Muscle layer of duodenum (tissue), 2 donors: ENCODE results near the gene MTA3.

Source experiments
- H3K27ac ChIP-seq: one replicate; pipeline ENCODE4 v1.7.0; 2013; ENCODE audit warnings: mild to moderate bottlenecking, low read length
- H3K27me3 ChIP-seq: one replicate; pipeline ENCODE4 v1.7.0; 2013; ENCODE audit warnings: low read depth, mild to moderate bottlenecking, control low read depth, low read length
- H3K36me3 ChIP-seq, 2 donors: one replicate each; pipeline ENCODE4 v1.7.0; 2013; ENCODE audit warnings: low read length in 2 of 2, control low read depth in 1 of 2, mild to moderate bottlenecking in 1 of 2; ENCODE audit not compliant: insufficient read depth in 2 of 2, control insufficient read depth in 1 of 2
- H3K4me1 ChIP-seq, 2 donors: one replicate each; pipeline ENCODE4 v1.7.0; 2013; ENCODE audit warnings: low read length in 2 of 2, mild to moderate bottlenecking in 2 of 2, control low read depth in 1 of 2, moderate library complexity in 1 of 2; ENCODE audit not compliant: insufficient read depth in 2 of 2, control insufficient read depth in 1 of 2
- H3K4me3 ChIP-seq, 2 donors: one replicate each; pipeline ENCODE4 v1.7.0; 2013; ENCODE audit warnings: low read length in 2 of 2, low read depth in 1 of 2, mild to moderate bottlenecking in 1 of 2
- H3K9me3 ChIP-seq, 2 donors: one replicate each; pipeline ENCODE4 v1.7.0; 2013; ENCODE audit warnings: low read length in 2 of 2, control low read depth in 1 of 2, mild to moderate bottlenecking in 1 of 2; ENCODE audit not compliant: control insufficient read depth in 1 of 2
- donor health status: healthy.

MTA3 gene

GRCh38 chr2:42800981-42801380, 232.5 kb downstream of the MTA3 start:
- Histone ChIP-seq H3K27ac (no peak overlapping the region), H3K27me3 (no peaks in the 10 kb centered on the region), H3K9me3 (no peaks in the 10 kb centered on the region), H3K4me3 (no peak overlapping the region), H3K4me1 (peaks cover 0 to 10% of the 10 kb centered on the region in 2 donors), H3K36me3 (no peaks in the 10 kb centered on the region)

GRCh38 chr2:42801381-42801780, 232.9 kb downstream of the MTA3 start:
- Histone ChIP-seq H3K9me3 (no peaks in the 10 kb centered on the region), H3K36me3 (no peaks in the 10 kb centered on the region), H3K27me3 (no peaks in the 10 kb centered on the region), H3K27ac (no peak overlapping the region), H3K4me3 (no peak overlapping the region), H3K4me1 (peaks cover 0 to 10% of the 10 kb centered on the region in 2 donors)

- H3K36me3 ChIP-seq = no peaks in the 10 kb centered on the region
- H3K27ac ChIP-seq = no peak overlapping the region
- no peaks in the 10 kb centered on the region for H3K27me3 ChIP-seq
- peaks cover 0 to 10% of the 10 kb centered on the region in 2 donors for H3K4me1 ChIP-seq
- H3K4me3 ChIP-seq = no peak overlapping the region
- H3K9me3 ChIP-seq = no peaks in the 10 kb centered on the region
These were observed 233.7 kb downstream of the MTA3 start for GRCh38 chr2:42802150-42802549.

GRCh38 chr2:42804338-42804737, 235.9 kb downstream of the MTA3 start:
- Histone ChIP-seq H3K27ac (no peak overlapping the region), H3K9me3 (no peaks in the 10 kb centered on the region), H3K4me3 (no peak overlapping the region), H3K27me3 (no peaks in the 10 kb centered on the region), H3K4me1 (peaks cover 2 to 15% of the 10 kb centered on the region in 2 donors), H3K36me3 (no peaks in the 10 kb centered on the region)

GRCh38 chr2:42804891-42805290, 236.5 kb downstream of the MTA3 start:
- H3K36me3 ChIP-seq = no peaks in the 10 kb centered on the region
- H3K27ac ChIP-seq = no peak overlapping the region
- no peaks in the 10 kb centered on the region for H3K27me3 ChIP-seq
- H3K9me3 ChIP-seq = no peaks in the 10 kb centered on the region
- peaks cover 2 to 15% of the 10 kb centered on the region in 2 donors for H3K4me1 ChIP-seq
- no peak overlapping the region for H3K4me3 ChIP-seq
